ENCODE results near the gene PLS1.
"Not testable (repeated sequence)": the region's sequence is repeated elsewhere in the genome, so short reads cannot be mapped to it uniquely, and the experiment has no call there.

PLS1 gene

GRCh38 chr3:142595951-142596725 is at the start of gene PLS1:
PLS1 (plus strand) TSS chr3:142596393; CDS start chr3:142664238, 67,845 bp downstream.
- DNase-seq (ENCODE audit: extremely low read depth in 1 of 2, low read depth in 1 of 2), result peak; percentile 63 to 67

- no peak for DNase-seq (ENCODE audit: extremely low read depth in 1 of 2, low read depth in 1 of 2)
Measured at GRCh38 chr3:142549986-142550385, 46.2 kb upstream of the PLS1 start.

GRCh38 chr3:142552579-142552978 is 43.6 kb upstream of the PLS1 start:
- not testable (repeated sequence) for DNase-seq (ENCODE audit: extremely low read depth in 1 of 2, low read depth in 1 of 2)

GRCh38 chr3:142553741-142554140 is 42.5 kb upstream of the PLS1 start:
- no peak for DNase-seq (ENCODE audit: extremely low read depth in 1 of 2, low read depth in 1 of 2)

GRCh38 chr3:142560118-142560517 is 36.1 kb upstream of the PLS1 start:
- DNase-seq (ENCODE audit: extremely low read depth in 1 of 2, low read depth in 1 of 2), result no peak

- DNase-seq (ENCODE audit: extremely low read depth in 1 of 2, low read depth in 1 of 2), result no peak
Measured at GRCh38 chr3:142563496-142563997, 32.6 kb upstream of the PLS1 start.

- no peak for DNase-seq (ENCODE audit: extremely low read depth in 1 of 2, low read depth in 1 of 2)
Measured at GRCh38 chr3:142566096-142566495, 30.1 kb upstream of the PLS1 start.

- no peak for DNase-seq (ENCODE audit: extremely low read depth in 1 of 2, low read depth in 1 of 2)
Measured at GRCh38 chr3:142568393-142569017, 27.7 kb upstream of the PLS1 start.

- DNase-seq (ENCODE audit: extremely low read depth in 1 of 2, low read depth in 1 of 2), result not testable (repeated sequence)
Measured at GRCh38 chr3:142569422-142569821, 26.8 kb upstream of the PLS1 start.

GRCh38 chr3:142574223-142574622 is 22.0 kb upstream of the PLS1 start:
- DNase-seq (ENCODE audit: extremely low read depth in 1 of 2, low read depth in 1 of 2), result not testable (repeated sequence)

- no peak for DNase-seq (ENCODE audit: extremely low read depth in 1 of 2, low read depth in 1 of 2)
Measured at GRCh38 chr3:142574665-142575064, 21.5 kb upstream of the PLS1 start.

- DNase-seq (ENCODE audit: extremely low read depth in 1 of 2, low read depth in 1 of 2), result no peak
Measured at GRCh38 chr3:142576792-142577191, 19.4 kb upstream of the PLS1 start.

- no peak for DNase-seq (ENCODE audit: extremely low read depth in 1 of 2, low read depth in 1 of 2)
Measured at GRCh38 chr3:142577696-142578328, 18.4 kb upstream of the PLS1 start.

- peak; percentile 91 to 95 for DNase-seq (ENCODE audit: extremely low read depth in 1 of 2, low read depth in 1 of 2)
Measured at GRCh38 chr3:142578329-142579223, 17.6 kb upstream of the PLS1 start, which contains the start of gene ATR. ATR (minus strand) TSS chr3:142578733; CDS start chr3:142578704, 29 bp downstream.

- DNase-seq (ENCODE audit: extremely low read depth in 1 of 2, low read depth in 1 of 2), result no peak
Measured at GRCh38 chr3:142580061-142580423, 16.2 kb upstream of the PLS1 start.

- DNase-seq (ENCODE audit: extremely low read depth in 1 of 2, low read depth in 1 of 2), result not testable (repeated sequence)
Measured at GRCh38 chr3:142581070-142581469, 15.1 kb upstream of the PLS1 start.

GRCh38 chr3:142586803-142587406 is 9.3 kb upstream of the PLS1 start:
- DNase-seq (ENCODE audit: extremely low read depth in 1 of 2, low read depth in 1 of 2), result no peak

GRCh38 chr3:142588703-142589102 is 7.5 kb upstream of the PLS1 start:
- DNase-seq (ENCODE audit: extremely low read depth in 1 of 2, low read depth in 1 of 2), result no peak

- not testable (repeated sequence) for DNase-seq (ENCODE audit: extremely low read depth in 1 of 2, low read depth in 1 of 2)
Measured at GRCh38 chr3:142592268-142592667, 3.9 kb upstream of the PLS1 start.

GRCh38 chr3:142595141-142595540 is 1.1 kb upstream of the PLS1 start:
- DNase-seq (ENCODE audit: extremely low read depth in 1 of 2, low read depth in 1 of 2), result no peak
